22Rv1 (cell line): ENCODE results near the gene ELOF1.

Experiments
- CTCF ChIP-seq: fragments of 450-650 bp; IDR thresholded peaks from 2 replicates; pipeline ENCODE4 v1.5.1; 2017; ENCODE audit warnings: mild to moderate bottlenecking
- ZFX ChIP-seq: fragments of 450-650 bp; IDR thresholded peaks from 2 replicates; pipeline ENCODE4 v1.6.1; 2017; ENCODE audit warnings: antibody characterized with exemption, borderline replicate concordance

- TF ChIP-seq CTCF (no peak), ZFX (no peak)
These were observed 48.6 kb downstream of the ELOF1 start for GRCh38 chr19:11510444-11510843.
